ENCODE data around the gene C17orf78.
"Not testable (repeated sequence)": the region's sequence is repeated elsewhere in the genome, so short reads cannot be mapped to it uniquely, and the experiment has no call there.

The C17orf78 gene

DNA sequence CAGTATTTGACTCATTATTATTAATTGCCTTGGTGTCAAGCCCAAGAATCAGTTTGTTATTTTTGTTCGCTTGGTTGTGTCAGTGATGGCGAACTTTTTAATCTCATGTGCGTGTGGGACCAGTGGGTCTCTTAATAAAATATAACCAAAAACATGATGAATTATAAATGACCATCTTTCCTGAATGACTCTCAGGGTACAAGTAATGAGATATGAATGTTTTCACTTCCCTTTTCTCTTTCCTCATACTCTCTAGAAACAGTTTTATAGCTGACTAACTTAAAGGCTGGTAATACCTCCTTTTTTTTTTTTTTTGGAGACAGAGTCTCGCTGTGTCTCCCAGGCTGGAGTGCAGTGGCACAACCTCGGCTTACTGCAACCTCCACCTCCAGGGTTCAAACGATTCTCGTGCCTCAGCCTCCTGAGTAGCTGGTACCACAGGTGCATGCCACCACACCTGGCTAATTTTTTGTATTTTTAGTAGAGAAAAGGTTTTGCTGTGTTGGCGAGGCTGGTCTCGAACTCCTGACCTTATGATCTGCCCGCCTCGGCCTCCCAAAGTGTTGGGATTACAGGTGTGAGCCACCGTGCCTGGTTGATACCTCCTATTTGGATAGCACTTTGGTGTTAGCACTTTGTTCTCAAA lies 65.7 kb downstream of the C17orf78 start:
- DNase-seq = not testable (repeated sequence)

Data from COR-L47 (cell line).